HEK293 (cell line): ENCODE data around the gene RPRML.
A peak's percentile ranks its signal among the peaks of the same experiment; 100 is the strongest.

Experiments used
- CTCF ChIA-PET: fragments of 350-600 bp; formaldehyde crosslinking; extraction: SDS; loops from one replicate; lab custom pipeline; 2021; ENCODE audit warnings: antibody characterized with exemption; lab: Yijun Ruan, JAX
- POLR2A ChIA-PET: fragments of 300-600 bp; formaldehyde crosslinking; extraction: SDS; loops from one replicate; lab custom pipeline; 2020; ENCODE audit warnings: antibody characterized with exemption, inconsistent platforms; lab: Yijun Ruan, JAX
- H3K27ac ChIP-seq: fragments of 200-500 bp; sonication (Bioruptor generic); 2 replicates; pipeline ENCODE4 v1.5.1; 2014; ENCODE audit warnings: low read depth, low read length, control low read depth, inconsistent platforms; ENCODE audit errors: extremely low read depth
- H3K36me3 ChIP-seq, 2 experiments: fragments of 200-500 bp in 1 of 2; sonication (Bioruptor generic) in 1 of 2; 1 replicate in 1 of 2; 2 replicates in 1 of 2; pipeline ENCODE4 v1.5.1; 2014 to 2017; ENCODE audit warnings: inconsistent platforms in 2 of 2, low read length in 2 of 2; ENCODE audit not compliant: control insufficient read depth in 2 of 2, insufficient read depth in 1 of 2
- H3K4me1 ChIP-seq: fragments of 200-500 bp; sonication (Bioruptor generic); 2 replicates; pipeline ENCODE4 v1.5.1; 2014; ENCODE audit warnings: mild to moderate bottlenecking, low read length, inconsistent platforms; ENCODE audit not compliant: control insufficient read depth, insufficient read depth
- H3K4me3 ChIP-seq: 2 replicates; pipeline ENCODE4 v1.5.1; 2011; ENCODE audit warnings: low read depth, mild to moderate bottlenecking, control low read depth, low read length, moderate library complexity
- H3K9me3 ChIP-seq: fragments of 200-500 bp; sonication (Bioruptor generic); 2 replicates; pipeline ENCODE4 v1.5.1; 2014; ENCODE audit warnings: low read depth, low read length, inconsistent platforms; ENCODE audit not compliant: control insufficient read depth, insufficient read depth
- EGR2 ChIP-seq: fragments of 450-650 bp; formaldehyde crosslinking; IDR thresholded peaks from 2 replicates; pipeline ENCODE4 v1.5.1; 2016; ENCODE audit warnings: low read depth, missing biosample characterization, missing genetic modification characterization
- GLI2 ChIP-seq: fragments of 450-650 bp; formaldehyde crosslinking; IDR thresholded peaks from 2 replicates; pipeline ENCODE4; 2017; ENCODE audit warnings: missing biosample characterization, missing genetic modification characterization, low read depth, borderline replicate concordance
- GLI4 ChIP-seq: fragments of 450-650 bp; formaldehyde crosslinking; IDR thresholded peaks from 2 replicates; pipeline ENCODE4 v1.5.1; 2016; ENCODE audit warnings: missing biosample characterization, missing genetic modification characterization
- PRDM2 ChIP-seq: fragments of 450-650 bp; formaldehyde crosslinking; IDR thresholded peaks from 2 replicates; pipeline ENCODE4 v1.5.1; 2016; ENCODE audit warnings: missing biosample characterization, missing genetic modification characterization, borderline replicate concordance
- ZNF132 ChIP-seq: fragments of 450-650 bp; formaldehyde crosslinking; IDR thresholded peaks from 2 replicates; pipeline ENCODE4 v1.5.1; 2017; ENCODE audit warnings: missing biosample characterization, missing genetic modification characterization, borderline replicate concordance
- ZNF146 ChIP-seq: fragments of 450-650 bp; formaldehyde crosslinking; IDR thresholded peaks from 2 replicates; pipeline ENCODE4 v1.5.1; 2016; ENCODE audit warnings: missing biosample characterization, missing genetic modification characterization
- ZNF175 ChIP-seq: fragments of 450-650 bp; formaldehyde crosslinking; IDR thresholded peaks from 2 replicates; pipeline ENCODE4 v1.5.1; 2016; ENCODE audit warnings: missing biosample characterization, missing genetic modification characterization
- ZNF302 ChIP-seq: fragments of 450-650 bp; formaldehyde crosslinking; IDR thresholded peaks from 2 replicates; pipeline ENCODE4 v1.5.1; 2016; ENCODE audit warnings: missing biosample characterization, missing genetic modification characterization, low read depth
- ZNF366 ChIP-seq: fragments of 450-650 bp; formaldehyde crosslinking; conservative IDR thresholded peaks from 2 replicates; pipeline ENCODE4 v1.5.1; 2016; ENCODE audit warnings: missing biosample characterization, missing genetic modification characterization
- ZNF785 ChIP-seq: fragments of 450-650 bp; formaldehyde crosslinking; IDR thresholded peaks from 2 replicates; pipeline ENCODE4 v1.5.1; 2016; ENCODE audit warnings: missing biosample characterization, missing genetic modification characterization
- TF ChIP-seq, protein P1 (sequence below): fragments of 450-650 bp; formaldehyde crosslinking; IDR thresholded peaks from 2 replicates; pipeline ENCODE4 v1.5.1; 2017; ENCODE audit warnings: missing biosample characterization, missing genetic modification characterization

Gene RPRML

GRCh38 chr17:46950342-46950996, 28.6 kb downstream of the RPRML start:
- Histone ChIP-seq H3K36me3 (peaks cover 0 to 20% of the 10 kb centered on the region in 2 experiments; a peak in 1 of 3 replicates), H3K4me3 (no peak overlapping the region), H3K4me1 (no peaks in the 10 kb centered on the region), H3K9me3 (no peaks in the 10 kb centered on the region), H3K27ac (no peak overlapping the region)
- CTCF ChIA-PET, result interaction anchor here (0.7 to 2.6 kb wide), 3 partner anchors 8 to 29 kb away, joined by 3 to 36 read pairs (median 3); no protein-coding TSS in a partner anchor
- POLR2A ChIA-PET, result interaction anchor here (0.6 kb wide), 1 partner anchor 50 kb away, joined by 6 read pairs; no protein-coding TSS in a partner anchor
- TF ChIP-seq PRDM2, result no peak
- TF ChIP-seq ZNF175, result no peak
- TF ChIP-seq, protein P1, sequence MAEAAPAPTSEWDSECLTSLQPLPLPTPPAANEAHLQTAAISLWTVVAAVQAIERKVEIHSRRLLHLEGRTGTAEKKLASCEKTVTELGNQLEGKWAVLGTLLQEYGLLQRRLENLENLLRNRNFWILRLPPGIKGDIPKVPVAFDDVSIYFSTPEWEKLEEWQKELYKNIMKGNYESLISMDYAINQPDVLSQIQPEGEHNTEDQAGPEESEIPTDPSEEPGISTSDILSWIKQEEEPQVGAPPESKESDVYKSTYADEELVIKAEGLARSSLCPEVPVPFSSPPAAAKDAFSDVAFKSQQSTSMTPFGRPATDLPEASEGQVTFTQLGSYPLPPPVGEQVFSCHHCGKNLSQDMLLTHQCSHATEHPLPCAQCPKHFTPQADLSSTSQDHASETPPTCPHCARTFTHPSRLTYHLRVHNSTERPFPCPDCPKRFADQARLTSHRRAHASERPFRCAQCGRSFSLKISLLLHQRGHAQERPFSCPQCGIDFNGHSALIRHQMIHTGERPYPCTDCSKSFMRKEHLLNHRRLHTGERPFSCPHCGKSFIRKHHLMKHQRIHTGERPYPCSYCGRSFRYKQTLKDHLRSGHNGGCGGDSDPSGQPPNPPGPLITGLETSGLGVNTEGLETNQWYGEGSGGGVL (tag by site-specific recombination), result peak; percentile 39
- peak; percentile 29; the same call in 1 of the 2 replicates for TF ChIP-seq ZNF366 (tag by site-specific recombination)

DNA sequence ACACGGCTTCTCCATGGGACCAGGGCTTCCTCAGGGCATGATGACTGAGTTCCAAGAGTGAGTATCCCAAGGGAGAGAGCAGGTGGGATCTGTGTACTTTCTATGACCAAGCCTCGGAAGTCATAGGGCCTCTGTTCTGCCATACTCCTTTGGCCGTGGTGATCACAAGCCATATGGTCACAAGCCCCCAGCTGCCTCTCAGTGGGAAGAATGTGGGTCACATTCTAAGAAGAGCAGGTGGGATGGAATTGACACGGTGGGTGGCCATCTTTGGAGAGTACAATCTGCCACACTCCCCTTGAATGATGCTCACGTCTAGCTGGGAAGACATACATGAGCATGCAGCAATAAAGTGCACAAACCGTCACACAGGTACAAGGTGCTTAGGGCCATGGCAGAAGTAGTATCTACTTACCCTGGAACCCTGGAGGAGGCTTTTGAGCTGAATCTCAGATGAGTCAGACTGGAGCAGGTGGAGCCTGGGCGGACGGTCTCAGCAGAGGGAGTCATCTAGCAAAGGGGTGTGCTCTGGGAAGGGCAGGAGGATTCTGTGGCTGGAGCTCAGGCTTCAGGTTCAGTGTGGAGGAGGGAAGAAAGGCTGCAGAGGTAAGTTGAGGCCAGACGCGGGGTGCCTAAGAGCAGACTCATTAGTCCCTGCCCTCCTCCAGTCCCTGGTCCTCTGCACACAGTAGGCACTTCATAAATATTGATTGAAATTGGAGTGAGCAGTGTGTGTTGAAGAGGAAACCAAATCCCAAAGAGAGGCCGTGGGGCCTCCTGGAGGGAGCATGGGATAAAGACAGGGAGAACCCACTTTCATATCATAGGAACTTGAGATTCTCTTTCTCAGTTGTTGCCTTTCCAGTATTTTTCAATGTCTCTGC, 29.5 kb downstream of the RPRML start:
- H3K4me1 ChIP-seq, result no peaks in the 10 kb centered on the region
- TF ChIP-seq EGR2 (peak; percentile 26; the same call in 1 of the 2 replicates), ZNF785 (tag by site-specific recombination) (no peak)
- no peaks in the 10 kb centered on the region for H3K9me3 ChIP-seq
- H3K4me3 ChIP-seq, result no peak overlapping the region
- CTCF ChIA-PET, result interaction anchor here (0.7 to 1.1 kb wide), 3 partner anchors 9 to 30 kb away, joined by 3 read pairs; no protein-coding TSS in a partner anchor
- POLR2A ChIA-PET, result no interaction called here
- H3K27ac ChIP-seq, result no peak overlapping the region
- peaks cover 0 to 19% of the 10 kb centered on the region in 2 experiments; a peak in 1 of 3 replicates for H3K36me3 ChIP-seq

- Histone ChIP-seq H3K27ac (no peak overlapping the region), H3K4me1 (no peaks in the 10 kb centered on the region), H3K9me3 (no peaks in the 10 kb centered on the region), H3K4me3 (no peak overlapping the region), H3K36me3 (peaks cover 0 to 19% of the 10 kb centered on the region in 2 experiments; a peak in 1 of 3 replicates)
- CTCF ChIA-PET, result interaction anchor here (0.6 to 1.1 kb wide), 3 partner anchors 11 to 113 kb away, joined by 3 read pairs; no protein-coding TSS in a partner anchor
- POLR2A ChIA-PET, result no interaction called here
- TF ChIP-seq GLI4 (tag by site-specific recombination) (no peak), ZNF132 (no peak), ZNF302 (no peak), ZNF146 (tag by site-specific recombination) (no peak), GLI2 (no peak)
Measured at GRCh38 chr17:46948544-46948943, 30.5 kb downstream of the RPRML start.
